Raji (cell line): ENCODE data around the gene LRMDA.

Experiments used
- POLR2A ChIP-seq: IDR thresholded peaks from 2 replicates; pipeline ENCODE4 v1.6.1; 2011; ENCODE audit warnings: low read depth, low read length, control low read depth; ENCODE audit not compliant: insufficient read depth

The LRMDA gene

DNA sequence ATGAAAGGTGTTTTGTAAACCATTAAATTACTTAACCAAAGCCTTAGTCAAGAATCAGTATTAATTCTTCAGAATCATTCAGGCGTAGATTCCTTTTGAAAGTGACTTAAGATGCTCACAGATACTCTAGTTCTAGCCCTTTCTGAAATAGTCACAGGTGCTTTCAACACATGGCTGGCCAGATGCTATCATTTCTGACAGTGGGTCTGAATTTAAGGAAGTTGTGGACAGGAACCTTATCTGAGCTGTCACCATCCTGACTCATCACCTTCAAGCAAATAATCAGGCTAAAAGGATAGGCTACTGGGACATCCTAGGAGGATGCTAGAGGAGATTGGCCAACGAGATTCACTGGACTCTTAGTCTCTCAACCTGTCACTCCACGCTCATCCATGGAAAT, 501.5 kb downstream of the LRMDA start:
- TF ChIP-seq POLR2A, result no peak

GRCh38 chr10:75935240-75935639, 503.8 kb downstream of the LRMDA start:
- no peak for TF ChIP-seq POLR2A

DNA sequence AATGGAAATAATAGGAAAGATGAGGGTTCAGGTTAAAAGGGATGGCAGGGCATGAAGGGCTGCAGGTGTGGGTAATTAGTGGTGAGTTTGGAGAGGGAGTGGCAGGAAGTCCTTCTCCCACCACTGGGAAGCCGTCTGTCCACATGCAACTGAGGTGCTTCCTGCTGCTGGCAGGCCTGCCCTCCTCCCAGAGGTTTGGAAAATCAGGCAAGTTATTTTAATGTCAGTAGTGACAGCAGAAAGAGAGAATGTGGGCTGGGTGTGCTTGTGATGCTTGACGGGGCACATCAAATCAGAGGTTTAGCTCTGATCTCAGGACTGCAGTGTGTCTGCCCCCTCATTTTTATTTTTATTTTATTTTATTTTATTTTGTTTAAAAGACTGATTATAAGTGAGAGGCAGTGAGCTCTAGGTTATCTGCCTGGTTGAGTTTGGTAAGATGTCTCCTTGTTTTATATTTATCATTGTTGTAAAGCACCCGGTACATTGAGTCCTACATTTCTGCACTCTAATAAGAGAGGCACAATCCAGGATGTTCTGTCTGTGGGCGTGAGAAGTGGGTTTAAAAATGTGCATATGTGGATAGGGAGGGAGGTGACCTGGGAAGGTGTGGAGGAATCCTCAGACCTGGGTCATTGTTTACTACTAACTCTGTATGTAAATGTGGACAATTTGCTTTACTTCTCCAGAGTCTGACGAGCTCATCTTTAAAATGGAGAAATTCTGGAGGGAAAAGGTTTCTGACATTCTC, 504.4 kb downstream of the LRMDA start:
- TF ChIP-seq POLR2A, result no peak

DNA sequence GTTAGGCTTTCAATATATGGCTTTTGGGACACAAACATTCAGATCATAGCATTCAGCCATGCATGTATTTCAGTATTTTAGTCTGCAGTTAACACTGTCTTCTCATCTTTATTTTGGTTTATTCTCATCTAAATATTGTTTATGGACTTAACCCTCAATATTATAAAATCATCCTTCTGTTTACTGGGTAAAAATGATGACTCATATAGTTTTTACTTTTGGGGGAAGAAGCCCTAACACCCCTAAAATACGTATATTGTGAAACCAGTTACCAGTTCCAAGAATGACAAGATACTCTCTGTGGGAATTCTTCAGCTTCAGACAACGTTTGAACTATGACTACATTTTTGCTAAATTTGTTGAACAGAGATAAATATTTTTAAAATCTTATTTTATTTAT, 505.4 kb downstream of the LRMDA start:
- no peak for TF ChIP-seq POLR2A

DNA sequence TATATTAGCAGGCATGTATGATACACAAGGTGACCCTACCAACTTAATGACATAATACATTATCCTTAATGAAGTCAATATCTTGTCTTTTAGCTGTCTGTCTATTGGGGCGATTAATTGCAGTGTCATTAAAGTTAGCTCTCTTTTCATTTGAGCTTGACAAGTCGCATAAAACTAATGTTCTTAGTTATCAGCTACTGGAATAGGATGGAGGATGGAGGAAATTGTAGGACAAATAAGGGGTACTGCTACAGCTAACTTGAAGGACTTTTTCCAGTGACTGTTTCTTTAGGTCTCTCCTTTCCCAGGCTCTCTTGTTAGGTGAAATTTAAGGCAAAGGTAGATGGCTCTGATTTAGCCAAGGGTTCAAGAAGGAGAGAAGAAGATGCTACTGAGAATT, 506.4 kb downstream of the LRMDA start:
- TF ChIP-seq POLR2A, result no peak

- TF ChIP-seq POLR2A, result no peak
Measured at GRCh38 chr10:75938380-75939122, 507.1 kb downstream of the LRMDA start.

- no peak for TF ChIP-seq POLR2A
Measured at GRCh38 chr10:75939541-75939940, 508.1 kb downstream of the LRMDA start.

- TF ChIP-seq POLR2A, result no peak
Measured at GRCh38 chr10:75940742-75941141, 509.3 kb downstream of the LRMDA start.

- TF ChIP-seq POLR2A, result no peak
Measured at GRCh38 chr10:75941223-75941801, 509.9 kb downstream of the LRMDA start.

DNA sequence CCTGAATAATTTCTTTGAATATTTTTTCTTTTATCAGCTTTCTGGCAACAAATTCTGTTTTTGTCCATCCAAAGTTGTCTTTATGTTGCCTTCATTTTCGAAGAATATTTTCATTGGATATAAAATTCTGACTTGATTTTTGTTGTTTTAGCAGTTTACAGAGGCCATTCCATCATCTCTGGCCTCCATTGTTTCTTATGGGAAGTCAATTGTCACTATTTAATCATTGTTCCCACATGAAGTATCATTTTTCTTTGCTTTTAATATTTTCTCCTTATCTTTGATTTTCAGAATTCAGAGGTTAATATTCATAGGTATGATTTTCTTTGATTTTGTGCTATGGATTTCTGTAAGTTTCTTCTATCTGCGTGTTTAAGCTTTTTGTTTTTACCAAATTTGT, 512.6 kb downstream of the LRMDA start:
- no peak for TF ChIP-seq POLR2A

GRCh38 chr10:75948583-75948982, 517.2 kb downstream of the LRMDA start:
- TF ChIP-seq POLR2A, result no peak

DNA sequence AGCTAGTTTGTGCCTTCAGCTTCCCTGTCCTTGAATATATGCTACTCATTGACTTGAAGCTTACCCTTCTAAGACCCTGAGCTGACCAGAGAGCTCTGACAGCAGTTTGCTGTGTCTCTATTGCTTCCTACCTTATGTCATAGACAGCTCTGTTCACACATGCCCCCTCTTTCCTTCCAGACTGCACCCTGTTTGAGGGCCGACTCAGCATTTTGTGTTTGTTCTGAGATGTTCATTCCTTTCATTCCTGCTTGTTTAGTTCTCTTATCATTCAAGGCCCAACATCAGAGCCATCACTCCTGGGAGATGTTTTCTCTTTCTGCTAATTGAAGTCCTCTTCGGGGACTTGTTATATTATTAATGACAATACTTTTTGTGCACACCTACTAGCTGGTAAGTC, 518.9 kb downstream of the LRMDA start:
- no peak for TF ChIP-seq POLR2A

- TF ChIP-seq POLR2A, result no peak
Measured at GRCh38 chr10:75950997-75951589, 519.7 kb downstream of the LRMDA start.

- TF ChIP-seq POLR2A, result no peak
Measured at GRCh38 chr10:75951627-75952026, 520.2 kb downstream of the LRMDA start.

- no peak for TF ChIP-seq POLR2A
Measured at GRCh38 chr10:75952093-75952492, 520.7 kb downstream of the LRMDA start.

DNA sequence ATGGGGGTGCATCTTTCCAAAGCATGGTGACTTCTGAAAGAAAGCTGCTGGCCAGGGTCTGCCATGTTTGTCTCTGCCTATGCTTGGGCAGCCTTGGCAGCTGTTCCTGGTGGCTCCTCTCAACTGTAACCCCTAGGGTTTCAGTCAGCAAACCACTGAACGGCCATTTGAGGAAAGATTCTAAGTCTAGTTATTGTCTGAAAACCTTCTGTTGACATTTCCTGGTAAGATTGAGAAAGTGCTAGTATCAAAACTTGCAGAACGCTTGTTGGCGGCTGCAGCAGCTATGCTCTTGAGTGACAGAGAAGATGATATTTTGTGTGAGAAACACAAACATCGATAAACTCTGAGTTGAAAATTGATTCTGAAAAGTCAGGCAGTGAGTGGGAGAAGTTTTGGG, 523.1 kb downstream of the LRMDA start:
- no peak for TF ChIP-seq POLR2A
